COLO829 (cell line): ENCODE measurements around the gene SMCO2.
"Not testable (repeated sequence)": the region's sequence is repeated elsewhere in the genome, so short reads cannot be mapped to it uniquely, and the experiment has no call there.

Experiments used
- DNase-seq: peaks from one replicate; pipeline ENCODE4 v3.0.0; 2012; ENCODE audit warnings: low spot score

Gene SMCO2

GRCh38 chr12:27528788-27529187 is 82.3 kb downstream of the SMCO2 start:
- no peak for DNase-seq

- no peak for DNase-seq
Measured at GRCh38 chr12:27530157-27530922, 83.8 kb downstream of the SMCO2 start.

DNA sequence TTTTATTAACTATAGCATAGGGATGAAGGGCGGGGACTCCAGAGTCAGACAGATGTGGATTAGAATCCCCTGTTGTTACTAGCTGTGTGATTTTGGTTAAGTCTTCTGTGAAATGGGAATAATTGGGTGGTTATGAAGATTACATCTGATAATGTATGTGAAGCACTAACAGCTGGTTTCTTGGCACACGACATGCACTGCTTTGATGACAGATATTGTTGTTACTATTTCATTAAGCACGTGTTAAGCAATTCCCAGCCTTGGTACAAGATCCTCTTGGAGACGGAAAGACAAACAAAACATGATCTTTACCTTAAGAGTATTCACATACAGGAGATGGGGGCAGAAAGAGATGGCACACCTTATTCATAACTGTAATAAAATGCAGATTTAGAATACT is 85.4 kb downstream of the SMCO2 start:
- DNase-seq = no peak

DNA sequence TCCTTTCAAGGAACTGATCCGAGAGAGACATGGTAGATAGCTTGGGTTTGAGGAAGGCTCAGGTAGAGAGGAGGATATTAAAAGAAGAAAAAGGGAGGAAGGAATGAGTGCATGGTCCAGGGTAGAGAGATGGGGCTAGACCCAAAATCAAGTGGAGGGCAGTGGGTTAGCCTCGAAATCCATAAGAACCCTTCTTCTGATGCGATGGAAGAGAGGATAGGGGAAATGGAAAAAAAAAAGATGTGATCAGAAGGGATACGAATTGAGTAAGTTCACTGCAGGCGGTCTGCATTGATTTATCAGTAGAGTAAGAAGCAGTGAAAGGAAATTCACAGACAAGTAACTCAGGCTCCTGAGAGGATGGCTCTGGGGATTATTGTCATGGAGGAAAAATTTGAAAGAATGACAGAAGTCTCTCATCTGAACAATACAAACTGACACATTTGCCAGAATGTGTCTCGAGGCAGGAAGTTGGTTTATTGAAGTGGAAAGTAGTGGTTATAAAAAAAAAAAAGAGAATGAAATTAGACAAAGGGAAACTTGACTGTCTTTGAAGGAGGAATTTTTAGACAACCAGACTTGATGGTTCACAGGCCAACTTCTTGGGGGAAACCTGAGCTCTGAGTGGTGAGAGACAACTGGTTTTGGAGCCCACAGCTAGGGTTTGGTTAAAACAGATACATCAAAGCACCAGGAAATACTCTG is 87.7 kb downstream of the SMCO2 start:
- DNase-seq = no peak

DNA sequence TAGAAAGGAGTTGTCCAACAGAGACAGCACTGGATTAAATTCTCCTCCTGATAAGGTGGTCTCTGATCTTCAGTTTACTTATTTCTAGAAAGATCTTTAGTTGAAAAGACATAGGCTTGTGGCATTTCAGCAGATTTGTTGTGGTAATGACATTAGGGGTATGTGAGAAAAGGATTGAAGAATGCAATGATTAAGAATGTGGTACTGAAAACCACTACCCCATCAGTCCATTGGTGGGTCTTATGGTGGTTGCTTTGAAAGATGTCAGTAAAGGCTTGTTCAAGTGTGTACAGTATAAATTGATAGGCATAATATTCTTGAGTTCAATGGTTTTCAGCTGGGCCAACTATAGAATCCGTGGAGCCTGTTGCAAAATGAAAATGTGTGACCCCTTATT is 88.2 kb downstream of the SMCO2 start:
- DNase-seq = no peak

- DNase-seq = no peak
Measured at GRCh38 chr12:27535318-27535717, 88.8 kb downstream of the SMCO2 start.

- DNase-seq = no peak
Measured at GRCh38 chr12:27537855-27538675, 91.5 kb downstream of the SMCO2 start.

- DNase-seq = no peak
Measured at GRCh38 chr12:27539191-27539631, 92.7 kb downstream of the SMCO2 start.

GRCh38 chr12:27541031-27541719 is 94.6 kb downstream of the SMCO2 start:
- no peak for DNase-seq

- no peak for DNase-seq
Measured at GRCh38 chr12:27542628-27543027, 96.1 kb downstream of the SMCO2 start.

DNA sequence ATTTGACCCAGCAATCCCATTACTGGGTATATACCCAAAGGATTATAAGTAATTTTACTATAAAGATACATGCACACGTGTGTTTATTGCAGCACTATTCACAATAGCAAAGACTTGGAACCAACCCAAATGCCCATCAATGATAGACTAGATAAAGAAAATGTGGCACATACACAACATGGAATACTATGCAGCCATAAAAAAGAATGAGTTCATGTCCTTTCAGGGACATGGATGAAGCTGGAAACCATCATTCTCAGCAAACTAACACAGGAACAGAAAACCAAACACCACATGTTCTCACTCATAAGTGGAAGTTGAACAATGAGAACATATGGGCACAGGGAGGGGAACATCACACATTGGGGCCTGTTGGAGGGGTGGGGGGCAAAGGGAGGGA is 98.3 kb downstream of the SMCO2 start:
- DNase-seq = not testable (repeated sequence)

DNA sequence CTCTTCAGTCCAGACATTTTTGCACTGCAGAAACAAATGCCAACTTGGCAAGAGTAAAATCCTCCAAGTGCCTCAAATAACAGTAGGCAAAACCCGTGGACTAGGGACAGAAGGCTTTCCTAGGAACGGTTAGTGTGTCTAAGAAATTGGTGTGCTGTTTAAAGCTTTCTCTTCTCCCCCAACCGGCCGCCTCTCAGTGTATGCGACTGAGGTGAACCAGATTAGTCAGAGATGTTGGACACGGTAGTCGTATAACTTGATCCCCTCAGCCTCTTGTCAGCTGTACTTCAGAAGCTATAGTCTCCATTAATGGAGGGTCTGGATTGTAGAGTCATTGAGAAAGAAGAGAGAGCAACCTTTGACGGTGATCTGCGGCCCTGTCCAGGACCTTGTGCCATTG is 99.1 kb downstream of the SMCO2 start:
- DNase-seq = no peak

- DNase-seq = no peak
Measured at GRCh38 chr12:27547592-27547991, 101.1 kb downstream of the SMCO2 start.

- no peak for DNase-seq
Measured at GRCh38 chr12:27548301-27549199, 102.0 kb downstream of the SMCO2 start.

DNA sequence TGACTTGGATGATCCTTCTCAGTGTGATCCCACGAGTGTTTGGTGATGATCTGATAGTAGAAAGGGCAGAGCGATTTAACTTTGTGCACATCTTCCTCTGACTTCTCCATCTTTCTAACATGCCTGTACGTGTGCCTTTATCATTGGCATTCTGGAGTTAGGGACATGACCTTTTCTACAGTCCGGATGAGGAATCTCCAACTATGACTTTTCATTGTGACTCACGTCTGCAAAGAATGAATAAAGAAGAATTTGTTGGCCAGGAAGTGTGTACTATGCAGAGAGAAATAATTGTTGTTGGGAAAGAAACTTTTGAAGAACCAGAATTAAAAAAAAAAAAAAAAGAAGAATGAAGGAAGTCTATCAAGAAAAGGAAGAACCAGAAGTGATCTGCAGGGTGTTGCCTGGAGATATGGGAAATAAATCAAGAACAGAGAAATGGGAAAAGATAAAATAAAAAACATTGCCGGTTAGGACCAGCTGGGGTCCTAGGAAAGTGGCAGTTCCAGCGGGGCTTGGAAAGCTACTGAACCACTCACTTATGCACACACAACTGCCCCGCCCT is 102.8 kb downstream of the SMCO2 start:
- peak; percentile 60 for DNase-seq

DNA sequence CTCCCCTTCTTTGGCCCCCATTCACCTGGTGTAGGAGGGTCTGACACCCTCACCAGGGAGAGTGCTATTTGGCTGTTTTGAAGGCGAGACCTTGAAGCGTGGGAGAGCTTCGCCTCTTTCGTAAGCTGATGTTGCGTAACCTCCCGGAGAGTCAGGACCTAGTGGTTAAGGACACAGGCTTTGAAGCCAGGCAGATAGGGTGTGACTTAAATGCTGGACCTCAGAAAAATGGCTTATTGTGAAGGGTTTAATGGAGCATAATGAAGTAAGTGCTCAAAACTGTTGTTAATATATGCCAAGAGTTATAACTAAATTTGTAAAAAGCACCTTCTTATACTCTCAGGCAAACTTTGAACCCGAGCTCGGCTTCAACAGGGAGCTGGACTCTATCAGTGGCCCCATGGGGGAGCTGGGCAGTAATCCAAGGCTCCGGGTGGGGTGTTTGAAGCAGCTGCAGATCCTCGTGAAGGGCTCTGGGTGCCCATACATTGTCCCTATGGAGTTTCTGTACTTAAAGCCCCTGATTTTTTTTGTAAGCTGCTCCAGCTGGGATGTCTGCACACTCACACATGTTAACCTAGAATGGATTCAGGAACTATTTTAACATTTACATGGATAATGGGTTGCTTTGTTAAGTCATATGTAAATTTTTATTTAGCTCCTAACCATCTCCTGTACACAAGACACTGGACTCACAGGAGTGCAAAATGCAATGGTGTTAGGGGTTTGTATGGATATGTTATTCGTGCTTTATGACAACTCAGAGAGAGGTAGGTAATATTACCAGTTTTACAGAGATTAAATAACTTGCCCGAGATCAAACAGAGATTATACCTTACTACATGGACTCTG is 103.5 kb downstream of the SMCO2 start:
- DNase-seq = peak; percentile 66

- DNase-seq = no peak
Measured at GRCh38 chr12:27550653-27550975, 104.1 kb downstream of the SMCO2 start.

DNA sequence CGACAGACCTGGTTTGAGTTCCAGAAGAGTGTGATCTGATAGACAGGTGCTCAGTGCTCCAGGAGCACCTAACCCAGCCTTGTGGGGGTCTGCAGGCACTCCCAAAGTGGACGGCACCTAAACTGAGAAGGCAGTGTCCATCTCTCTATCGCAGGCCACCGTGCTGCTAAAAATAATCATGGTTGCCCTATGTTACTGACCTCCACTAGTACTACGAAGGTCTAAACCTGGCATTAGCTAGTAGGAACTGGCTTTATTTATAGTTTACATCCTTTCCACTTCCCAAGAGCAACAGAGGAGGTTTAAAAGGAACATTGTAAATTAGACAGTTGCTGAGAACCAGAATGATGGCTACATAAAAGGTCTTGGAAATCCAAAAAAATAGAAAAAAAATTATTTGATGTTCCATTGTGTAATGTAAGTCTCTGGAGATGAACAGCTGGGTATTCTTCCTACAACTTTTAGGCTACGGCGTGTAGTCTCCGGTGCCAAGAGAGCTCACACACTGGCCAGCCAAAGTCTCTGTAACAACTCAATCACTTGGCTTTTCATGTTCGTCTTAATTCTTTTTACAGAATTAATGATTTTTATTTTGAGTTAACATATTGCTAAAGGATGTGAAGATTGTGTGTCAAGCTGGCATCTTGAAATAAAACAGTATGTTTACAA is 104.8 kb downstream of the SMCO2 start:
- DNase-seq = no peak
